Stimulated activated naive CD4-positive, alpha-beta T cell (primary cell): ENCODE data around the gene COL11A2.

Source experiments
- DNase-seq, 6 experiments: peaks; one replicate each; lab custom pipeline; 2025; lab: John Stamatoyannopoulos, UW

Gene COL11A2

DNA sequence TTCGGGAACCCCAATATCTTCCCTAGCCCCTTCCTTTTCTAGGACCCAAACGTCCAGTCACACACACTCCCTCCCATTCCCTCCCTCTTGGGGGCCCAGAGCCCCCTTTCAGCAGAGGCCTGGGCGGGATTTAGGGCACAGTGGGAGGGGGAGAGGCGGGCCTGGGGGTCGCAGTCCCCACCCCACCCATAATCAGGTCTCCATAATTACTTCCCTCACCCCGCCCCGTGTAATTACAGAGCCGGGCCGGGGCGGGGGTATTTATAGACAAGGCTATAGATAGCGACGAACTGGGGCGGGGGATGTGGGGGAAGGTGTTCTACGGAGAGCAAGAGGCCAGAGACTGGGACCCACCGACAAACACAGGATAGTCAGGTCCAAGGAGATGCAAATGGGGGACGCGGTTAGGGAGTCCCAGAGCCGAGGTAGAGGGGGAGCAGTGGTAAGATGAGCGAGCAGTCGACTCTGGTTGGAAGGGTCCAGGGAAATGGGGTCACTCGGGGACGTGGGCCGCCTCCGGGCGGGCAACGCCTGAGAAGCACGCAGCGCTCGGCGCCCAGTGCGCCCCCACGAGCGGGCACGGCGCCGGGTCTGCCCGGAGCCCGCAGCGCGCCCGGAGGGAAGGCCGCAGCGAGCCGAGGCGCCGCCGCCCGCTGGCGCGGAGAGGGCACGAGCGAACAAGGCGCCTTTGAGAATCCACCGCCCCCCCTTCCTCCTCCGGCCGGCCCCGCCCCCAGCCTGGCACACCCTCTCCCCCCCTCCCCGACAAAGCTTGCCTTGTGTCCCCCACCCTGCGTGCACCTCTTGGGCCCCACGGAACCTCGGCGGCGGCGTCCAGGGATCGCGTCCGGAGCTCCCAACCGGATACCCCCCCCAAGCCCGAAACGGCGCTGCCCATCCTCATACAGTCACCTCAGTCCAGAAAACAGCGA is 670 bp upstream of the COL11A2 start:
- DNase-seq: peak in 4 of 6 experiments; percentile 23 to 44 (median 34)

DNA sequence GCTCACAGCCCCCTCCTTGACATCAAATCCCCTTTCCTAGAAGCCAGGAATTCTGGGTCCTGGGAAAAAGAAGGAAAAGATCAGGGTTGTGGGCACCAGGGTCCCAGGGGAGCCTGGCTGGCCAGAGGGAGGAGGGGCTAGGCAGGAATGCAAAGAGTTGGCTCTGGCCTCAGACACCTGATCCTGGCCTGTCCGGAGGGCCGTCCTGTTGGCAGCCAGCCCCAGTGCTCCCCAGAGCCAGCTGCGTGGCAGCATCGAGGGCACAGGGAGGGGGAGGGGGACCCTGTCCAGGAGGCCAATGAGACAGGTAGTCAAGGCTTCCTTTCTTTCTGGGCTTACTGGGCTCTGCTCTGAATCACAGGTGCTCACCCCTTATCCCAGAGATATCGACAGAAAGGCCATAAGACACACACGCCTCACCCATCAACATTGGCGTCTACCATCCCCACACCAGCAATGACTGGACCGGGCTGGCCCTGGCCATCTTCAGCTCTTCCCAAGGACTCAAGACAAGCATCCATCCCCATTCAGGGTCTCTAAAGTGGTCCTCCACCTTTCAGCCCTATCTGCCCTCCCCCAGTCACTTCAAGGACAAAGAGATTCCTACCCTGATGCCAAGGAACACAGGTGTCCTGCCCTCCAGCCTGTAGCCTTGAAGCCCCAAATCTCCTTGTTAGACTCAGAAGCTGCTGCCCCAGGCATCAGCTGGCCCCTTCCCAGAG is 723 bp downstream of the COL11A2 start:
- no peak for DNase-seq

DNA sequence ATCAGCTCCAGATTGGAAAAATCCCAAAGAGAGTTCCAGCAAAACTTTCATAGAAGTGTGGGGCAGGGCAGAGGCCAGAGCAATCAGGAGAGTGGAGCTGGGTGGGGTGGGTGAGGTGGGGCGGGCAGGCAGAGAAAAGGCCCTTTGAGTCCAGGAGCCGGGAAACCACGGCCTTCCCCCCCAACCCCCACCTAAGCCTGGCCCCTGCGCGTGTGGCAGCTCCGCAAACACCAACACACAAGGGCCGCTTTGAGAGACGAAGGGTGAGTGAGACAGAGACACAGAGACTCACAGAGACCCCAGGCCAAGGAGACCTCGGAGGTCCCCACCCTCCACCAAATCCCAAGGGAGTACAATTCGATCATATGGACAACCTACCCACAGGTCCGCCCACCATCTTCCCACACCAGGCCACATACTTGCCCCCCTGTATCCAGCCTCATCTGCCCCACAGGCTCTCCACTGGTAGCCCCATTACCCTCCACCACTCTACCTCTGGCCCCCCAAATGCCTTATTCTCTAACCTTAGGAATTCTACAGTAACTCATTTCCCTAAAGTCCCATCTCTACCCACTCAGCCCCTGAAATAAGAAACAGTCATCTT is 1.7 kb downstream of the COL11A2 start:
- DNase-seq: no peak

DNA sequence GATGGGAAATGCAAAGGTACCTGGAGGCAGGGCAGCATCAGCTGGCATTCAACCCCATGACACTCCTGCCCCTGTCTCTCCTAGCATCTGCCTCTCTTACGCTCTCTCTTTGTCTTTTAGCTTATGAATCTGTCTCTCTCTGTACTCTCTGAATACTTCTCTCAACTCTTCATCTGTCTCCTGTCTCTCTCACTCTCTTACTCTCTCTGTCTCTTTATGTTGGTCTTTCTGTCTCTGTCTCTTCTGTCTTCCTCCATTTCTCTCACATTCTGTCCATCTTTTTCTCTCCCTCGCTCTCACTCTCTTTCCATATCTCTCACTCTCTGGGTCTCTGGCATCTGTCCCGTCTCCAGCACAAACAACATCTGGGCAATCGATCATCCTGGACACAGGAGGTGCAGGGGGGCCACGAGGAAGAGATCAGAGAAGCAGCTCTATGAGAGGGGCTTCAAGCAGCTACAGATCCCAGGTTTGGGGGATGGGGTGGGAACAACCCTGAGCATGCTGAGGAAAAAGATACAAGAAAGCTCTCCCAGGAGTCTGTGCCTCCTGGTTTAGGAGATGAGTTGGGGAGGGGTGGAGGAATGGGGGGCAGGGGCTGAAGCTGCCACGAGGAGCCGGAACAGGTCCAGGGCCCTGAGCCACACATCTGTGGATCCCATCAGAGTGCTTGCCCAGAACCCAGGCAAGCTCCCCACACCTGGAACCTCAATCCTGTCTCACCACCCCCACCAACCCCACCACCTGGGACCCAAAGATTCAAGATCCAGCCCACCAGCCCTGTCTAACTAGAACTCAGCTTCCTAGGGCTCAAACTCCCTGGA is 2.4 kb downstream of the COL11A2 start:
- no peak for DNase-seq

DNA sequence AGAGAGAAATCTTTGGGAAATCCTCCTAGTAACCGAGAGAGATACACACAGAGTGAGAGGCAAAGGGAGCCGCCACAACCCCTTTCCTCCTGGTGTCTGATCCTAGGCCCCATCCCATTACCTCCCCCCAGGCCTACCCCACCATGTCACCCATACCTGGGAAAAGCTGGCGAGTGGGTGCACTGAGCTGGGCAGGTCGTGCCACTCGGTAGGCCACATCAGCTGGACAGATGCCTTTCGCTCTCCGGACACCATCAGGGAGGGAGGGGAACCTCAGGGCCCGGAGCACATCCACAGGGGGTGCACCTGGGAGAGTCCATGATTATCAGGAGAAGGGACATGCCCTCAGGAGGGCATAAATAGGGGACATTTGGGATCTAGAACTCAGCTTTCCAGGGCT is 3.1 kb downstream of the COL11A2 start:
- DNase-seq: no peak

DNA sequence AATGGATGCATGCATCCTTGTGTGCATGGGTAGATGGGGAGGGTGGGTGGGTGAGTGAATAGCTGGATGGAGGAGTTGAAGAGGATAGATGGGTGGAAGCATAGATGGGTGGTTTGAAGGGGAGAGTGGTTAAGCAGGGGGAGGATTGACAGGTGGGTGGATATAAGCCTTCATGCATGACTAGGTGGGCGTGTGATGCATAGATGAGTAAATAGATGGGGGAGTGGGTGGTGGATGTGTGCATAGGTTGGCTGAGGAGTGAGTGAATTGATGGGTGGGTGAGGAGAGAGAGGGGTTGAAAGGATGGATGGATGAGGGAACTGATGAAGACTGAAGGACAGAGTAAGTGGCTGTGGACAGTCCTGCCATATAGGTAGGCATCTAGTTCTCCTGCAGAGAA is 4.5 kb downstream of the COL11A2 start:
- DNase-seq: no peak

DNA sequence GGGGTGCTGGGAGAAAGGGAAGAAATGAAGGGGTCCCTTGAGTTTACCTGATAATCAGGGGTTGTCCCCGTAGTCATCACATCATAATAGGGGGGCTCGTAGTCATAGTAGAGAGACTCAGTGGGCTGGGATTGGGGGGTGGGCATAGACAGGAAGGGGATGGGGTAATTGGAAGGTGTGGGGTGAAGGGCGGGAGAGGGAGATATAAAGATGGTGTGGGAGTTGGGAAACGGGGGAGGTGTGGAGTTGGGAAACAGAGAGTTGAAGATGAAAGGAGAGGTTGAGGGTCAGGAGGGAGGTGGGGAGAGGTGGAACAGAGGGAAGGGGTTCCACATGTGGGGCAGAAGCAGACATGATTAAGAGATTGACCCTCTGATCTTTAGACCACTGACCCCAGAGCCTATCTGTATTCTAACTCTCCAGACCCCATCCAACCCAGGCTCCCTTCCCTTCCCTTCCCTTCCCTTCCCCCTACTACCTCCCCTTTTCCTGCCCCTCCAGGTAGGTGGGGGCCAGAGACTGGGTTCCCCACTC is 6.5 kb downstream of the COL11A2 start:
- no peak for DNase-seq

DNA sequence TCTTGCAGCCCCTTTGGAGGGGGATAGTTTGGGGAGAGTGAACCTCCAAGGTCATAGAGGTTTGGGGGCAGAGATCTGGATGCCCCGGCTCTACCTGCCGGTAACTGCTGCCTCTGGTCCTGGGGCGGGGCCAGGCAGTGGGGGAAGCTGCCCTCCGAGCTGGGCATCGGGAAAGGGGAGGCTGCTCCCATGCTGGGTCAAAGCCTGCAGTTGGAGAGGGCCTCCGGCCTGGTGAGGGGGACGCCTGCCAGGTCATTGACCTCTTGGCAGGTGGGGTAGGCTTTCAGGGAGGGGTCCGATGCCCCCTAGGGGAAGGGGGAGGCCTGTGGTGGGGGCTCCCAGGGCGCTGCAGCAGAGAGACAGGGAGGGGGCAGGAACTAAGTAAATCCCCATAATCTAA is 7.1 kb downstream of the COL11A2 start:
- DNase-seq: no peak

DNA sequence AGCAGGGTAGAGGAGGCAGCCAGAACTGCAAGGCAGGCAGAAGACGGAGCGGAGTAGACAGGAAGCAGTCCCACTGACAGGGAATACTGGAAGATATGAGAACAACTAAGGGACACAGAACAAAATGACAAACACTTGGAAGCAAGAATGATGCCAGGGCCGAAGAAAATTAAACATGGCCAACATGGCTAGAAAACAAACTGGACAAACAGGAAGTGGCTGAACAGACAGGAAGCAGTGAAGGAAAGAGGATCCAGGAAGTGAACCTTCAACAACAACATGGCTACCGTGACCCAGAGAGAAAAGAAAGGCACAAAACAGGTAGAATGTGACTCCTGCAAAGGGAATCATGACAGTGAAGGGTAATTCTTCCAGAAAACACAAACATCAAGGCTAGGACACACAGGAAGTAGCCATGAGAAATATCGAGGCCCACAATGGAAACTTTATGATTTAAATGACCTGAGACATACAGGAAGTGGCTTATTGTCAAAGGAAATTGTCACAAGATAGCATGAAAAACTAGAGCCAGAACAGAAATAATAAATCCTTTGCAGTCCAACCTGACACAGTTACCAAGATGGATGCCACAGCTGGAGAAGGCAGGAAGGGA is 9.1 kb downstream of the COL11A2 start:
- peak in 2 of 6 experiments; percentile 28 to 30 for DNase-seq

DNA sequence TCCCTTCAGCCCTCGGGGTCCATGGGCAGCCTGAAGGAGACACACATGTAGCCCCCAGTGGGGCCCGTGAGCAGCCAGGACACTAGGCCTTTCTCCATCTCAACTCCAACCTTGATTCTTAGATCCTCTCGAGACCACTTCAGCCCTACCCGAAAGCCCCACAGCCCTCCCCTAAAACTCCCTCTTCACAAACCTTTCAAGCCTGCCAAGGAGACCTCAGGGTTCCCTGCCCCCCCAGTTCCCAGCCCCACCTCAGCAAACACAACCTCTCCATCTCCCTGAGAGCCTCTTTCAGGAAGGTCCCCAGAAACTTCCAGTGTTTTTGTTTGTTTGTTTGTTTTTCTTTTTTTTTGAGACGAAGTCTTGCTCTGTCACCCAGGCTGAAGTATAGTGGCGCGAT is 11.1 kb downstream of the COL11A2 start:
- no peak for DNase-seq

DNA sequence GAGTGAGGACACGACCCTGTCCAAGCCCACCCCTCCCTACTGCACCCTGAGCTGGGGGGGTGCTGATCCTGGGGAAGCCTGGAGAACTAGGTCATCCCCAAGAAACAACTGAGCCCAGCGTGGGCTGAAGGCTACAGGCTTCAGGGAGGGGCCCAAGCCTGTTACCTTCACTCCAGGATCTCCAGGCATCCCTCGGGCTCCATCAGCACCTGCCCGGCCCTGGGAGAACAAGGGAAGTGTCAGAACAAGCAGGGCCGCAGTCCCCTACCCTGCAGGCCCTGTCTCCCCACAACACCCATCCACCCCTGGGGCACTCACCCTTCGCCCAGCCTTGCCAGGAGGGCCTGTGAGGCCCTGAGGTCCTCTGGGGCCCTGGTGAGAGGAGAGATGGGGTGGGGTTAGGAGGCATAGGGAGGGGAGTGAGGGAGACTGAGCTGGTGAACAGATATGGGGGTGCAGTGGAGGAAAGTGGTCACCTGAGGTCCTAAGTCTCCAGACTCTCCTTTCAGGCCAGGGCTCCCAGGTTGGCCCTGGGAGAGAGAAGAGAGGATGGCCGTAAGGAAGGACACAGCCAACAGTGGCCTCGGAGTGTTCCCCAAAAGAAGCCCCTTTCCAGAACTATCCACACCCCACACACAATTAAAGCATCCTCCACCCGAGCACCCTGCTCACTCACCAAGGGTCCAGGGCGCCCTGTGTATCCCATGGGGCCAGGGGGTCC is 13.4 kb downstream of the COL11A2 start:
- DNase-seq: no peak

DNA sequence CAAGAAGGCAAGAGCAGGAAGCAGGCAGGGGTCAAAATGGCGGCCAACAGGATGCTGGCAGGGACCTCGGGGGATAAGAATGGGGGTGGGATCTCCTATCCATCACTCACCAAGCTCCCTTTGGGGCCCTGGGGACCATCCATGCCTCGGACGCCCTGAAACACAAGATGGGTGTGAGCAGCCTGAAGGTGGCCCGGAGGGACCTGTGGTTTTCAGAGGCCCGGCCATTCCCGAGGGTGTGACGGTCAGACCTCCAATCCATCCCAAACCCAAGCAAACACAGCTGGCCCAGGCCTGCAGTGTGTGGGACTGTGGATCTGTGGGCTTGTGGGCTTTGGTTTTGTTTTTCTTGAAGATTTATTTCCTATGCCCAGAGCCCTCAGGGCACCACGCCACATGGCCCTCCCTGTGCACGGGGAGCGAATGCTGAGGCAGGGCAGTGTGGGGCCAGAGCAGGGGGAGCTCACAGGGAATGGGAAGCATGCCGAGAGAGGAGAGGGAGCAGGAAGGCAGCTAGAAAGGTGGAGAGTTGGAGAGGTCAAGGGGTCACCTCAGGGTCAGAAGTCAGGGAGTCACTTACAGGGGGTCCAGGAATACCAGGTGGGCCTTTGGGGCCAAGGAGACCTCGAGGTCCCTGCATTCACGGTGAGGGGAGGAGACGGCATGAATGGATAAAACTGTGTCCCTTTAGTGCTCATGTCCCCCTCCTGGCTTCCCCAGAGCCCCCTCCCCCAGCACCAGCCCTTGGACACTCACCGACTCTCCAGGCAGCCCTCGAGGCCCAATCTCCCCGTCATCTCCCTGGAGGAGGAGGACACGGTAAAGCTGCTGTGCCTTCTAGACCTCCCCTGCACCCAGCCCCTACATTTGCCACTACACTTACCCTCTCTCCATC is 14.5 kb downstream of the COL11A2 start:
- no peak for DNase-seq

DNA sequence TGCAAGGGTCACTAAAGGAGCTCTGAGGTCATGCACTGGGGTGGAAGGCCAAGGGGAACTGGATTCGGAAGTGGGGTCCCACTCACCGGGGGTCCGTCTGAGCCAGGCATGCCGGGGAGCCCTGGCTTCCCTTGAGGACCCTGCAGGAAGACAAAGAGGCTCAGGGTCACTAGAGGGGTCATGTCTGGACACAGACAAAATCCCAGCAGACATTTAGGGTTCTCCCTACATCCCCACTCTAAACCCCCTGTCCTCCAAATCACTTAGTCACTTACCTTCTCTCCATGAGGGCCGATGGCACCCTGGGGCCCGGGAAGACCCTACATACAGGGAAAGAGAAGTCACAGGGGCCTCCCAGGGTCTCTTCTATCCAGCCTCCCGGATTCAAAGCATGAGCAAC is 15.4 kb downstream of the COL11A2 start:
- no peak for DNase-seq

DNA sequence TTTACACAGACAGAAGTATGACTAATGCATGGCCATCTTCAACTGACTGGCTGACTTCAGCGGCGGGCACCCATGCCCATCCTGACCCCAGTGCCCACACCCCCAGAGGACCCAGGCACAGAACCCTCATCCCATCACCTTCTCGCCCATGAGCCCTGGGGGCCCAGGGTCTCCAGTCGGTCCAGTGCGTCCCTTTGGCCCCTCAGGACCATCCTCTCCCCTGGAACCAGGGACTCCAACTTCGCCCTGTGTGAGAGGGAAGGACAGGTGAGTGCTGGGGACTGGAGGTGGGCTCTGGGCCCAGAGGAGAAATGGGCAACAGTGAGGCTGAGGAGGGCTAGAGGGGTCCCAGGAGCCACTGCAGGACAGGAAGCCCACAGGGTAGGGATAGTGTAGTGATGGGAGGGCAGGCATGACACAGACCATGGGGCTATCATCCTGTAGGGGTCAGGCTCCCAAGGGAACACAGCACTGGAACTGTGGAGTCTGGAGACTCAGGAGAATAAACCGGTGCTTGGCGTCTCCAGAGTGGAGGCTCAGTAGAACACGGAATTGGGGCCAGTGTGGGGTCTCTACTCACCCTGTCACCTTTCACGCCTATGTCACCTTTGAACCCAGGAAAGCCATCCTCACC is 16.7 kb downstream of the COL11A2 start:
- DNase-seq: no peak

DNA sequence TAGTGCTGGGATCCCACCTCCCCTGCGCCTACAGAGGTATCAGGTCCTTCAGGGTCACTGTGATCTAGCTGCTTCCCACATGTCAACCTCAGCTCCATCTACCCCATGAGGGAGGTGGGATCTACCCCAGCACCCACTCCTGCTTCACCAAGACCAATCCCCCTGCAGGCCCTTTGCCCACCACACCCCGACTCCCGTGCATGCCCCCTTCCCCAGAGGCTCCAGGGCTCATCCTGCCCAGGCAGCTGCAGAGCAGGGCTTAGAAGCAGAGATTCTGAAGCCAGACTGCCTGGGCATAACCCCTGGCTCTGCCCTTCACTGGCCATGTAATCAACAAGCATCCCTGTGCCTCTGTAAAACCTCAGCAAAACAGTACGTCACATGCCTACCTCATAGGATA is 17.5 kb downstream of the COL11A2 start:
- no peak for DNase-seq

DNA sequence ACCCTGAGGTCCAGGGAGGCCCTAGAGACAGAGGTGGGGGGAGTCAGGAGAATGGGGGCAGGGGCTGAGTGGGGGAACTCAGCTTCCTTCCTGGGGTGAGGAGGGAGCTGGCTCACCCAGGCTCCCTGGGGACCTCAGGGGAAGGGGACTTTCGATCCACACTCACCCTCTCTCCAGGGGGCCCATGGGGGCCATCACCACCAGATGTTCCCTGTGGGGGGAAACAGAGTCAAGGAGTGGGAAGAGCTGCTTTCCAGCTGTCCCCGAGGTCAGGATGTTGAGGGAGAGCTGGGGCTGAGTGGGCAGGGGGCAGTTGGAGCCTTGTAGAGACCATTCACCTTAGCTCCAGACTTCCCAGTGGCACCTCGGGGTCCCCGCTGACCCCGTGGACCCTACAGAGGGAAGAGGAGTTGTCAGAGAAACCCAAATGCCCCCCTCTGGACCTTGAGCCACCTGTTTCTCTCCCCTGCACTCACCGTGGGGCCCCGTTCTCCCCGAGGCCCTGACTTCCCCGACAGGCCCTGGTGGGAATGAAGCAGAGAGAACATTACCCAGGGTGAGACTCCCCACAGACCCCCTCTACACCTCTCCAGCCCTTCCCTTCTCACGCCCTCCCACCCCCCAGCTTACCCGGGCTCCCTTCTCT is 18.6 kb downstream of the COL11A2 start:
- DNase-seq: no peak

DNA sequence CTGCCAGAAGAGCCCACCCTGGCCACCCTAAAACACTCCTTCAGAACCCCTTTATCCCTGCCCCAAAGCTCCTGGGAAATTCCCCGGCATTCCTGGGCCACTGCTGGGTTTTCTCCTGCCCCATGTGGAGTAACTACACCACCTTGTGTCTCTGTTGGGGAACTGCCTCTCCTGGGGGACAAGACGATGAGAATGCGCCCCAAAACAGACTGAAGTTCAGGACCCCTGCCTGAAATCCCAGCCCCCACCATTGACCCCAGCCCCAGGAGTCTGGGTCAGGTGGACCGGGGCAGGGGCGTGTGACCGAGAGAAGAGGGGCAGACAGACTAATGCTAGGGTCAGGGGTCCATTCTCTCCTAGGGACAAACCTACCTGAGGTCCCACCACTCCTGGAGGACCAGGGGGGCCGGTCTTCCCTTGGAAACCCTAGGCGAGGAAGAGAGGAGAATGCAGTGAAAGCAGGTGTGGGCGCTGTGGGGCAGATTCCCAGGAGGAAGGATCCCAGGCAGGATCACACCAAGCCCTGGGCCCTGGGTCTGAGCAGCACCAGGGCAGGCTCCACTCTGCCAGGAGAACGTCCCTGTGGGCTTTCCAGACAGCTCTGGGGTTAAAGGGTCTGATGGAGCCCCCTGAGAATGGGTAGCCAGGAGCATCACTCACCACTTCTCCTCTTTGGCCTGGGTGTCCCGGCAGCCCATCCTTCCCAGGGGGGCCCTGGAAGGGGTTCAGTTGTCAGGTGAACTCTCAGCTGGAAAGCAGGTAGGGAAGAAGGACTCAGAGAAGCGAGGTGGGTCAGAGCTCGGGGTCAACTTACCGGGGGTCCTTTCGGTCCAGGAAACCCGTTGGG is 19.4 kb downstream of the COL11A2 start:
- no peak for DNase-seq
